HG03565 (cell line): ENCODE data around the gene PCBP3.

ENCODE experiments used
- ATAC-seq: cut with Tn5 transposase; IDR thresholded peaks from one replicate; pipeline ENCODE4 v1.9.1; 2021; ENCODE audit warnings: mild to moderate bottlenecking, moderate library complexity; ENCODE audit not compliant: unreplicated experiment

The PCBP3 gene

GRCh38 chr21:45901061-45901690 is 257.7 kb downstream of the PCBP3 start:
- no peak for ATAC-seq

GRCh38 chr21:45902292-45902995 is 258.9 kb downstream of the PCBP3 start:
- ATAC-seq, result no peak

- ATAC-seq, result no peak
These were observed 261.7 kb downstream of the PCBP3 start for GRCh38 chr21:45905196-45905595.

GRCh38 chr21:45906196-45906805 is 262.8 kb downstream of the PCBP3 start:
- ATAC-seq, result no peak

- no peak for ATAC-seq
These were observed 263.3 kb downstream of the PCBP3 start for GRCh38 chr21:45906859-45907258.

GRCh38 chr21:45908536-45909237 is 265.2 kb downstream of the PCBP3 start:
- no peak for ATAC-seq

GRCh38 chr21:45909238-45909988 is 265.9 kb downstream of the PCBP3 start:
- ATAC-seq, result no peak

- no peak for ATAC-seq
These were observed 266.6 kb downstream of the PCBP3 start for GRCh38 chr21:45910155-45910547.

- ATAC-seq, result no peak
These were observed 267.2 kb downstream of the PCBP3 start for GRCh38 chr21:45910548-45911221.

GRCh38 chr21:45911806-45912325 is 268.3 kb downstream of the PCBP3 start:
- no peak for ATAC-seq

- ATAC-seq, result no peak
These were observed 269.3 kb downstream of the PCBP3 start for GRCh38 chr21:45912611-45913417.

- ATAC-seq, result no peak
These were observed 269.9 kb downstream of the PCBP3 start for GRCh38 chr21:45913418-45913765.

- ATAC-seq, result no peak
These were observed 270.4 kb downstream of the PCBP3 start for GRCh38 chr21:45913886-45914285.

GRCh38 chr21:45914321-45914845 is 270.9 kb downstream of the PCBP3 start:
- ATAC-seq, result no peak

GRCh38 chr21:45916011-45916840 is 272.7 kb downstream of the PCBP3 start:
- no peak for ATAC-seq

- no peak for ATAC-seq
These were observed 273.7 kb downstream of the PCBP3 start for GRCh38 chr21:45917241-45917640.

GRCh38 chr21:45918011-45918410 is 274.5 kb downstream of the PCBP3 start:
- no peak for ATAC-seq

GRCh38 chr21:45918835-45919447 is 275.4 kb downstream of the PCBP3 start:
- ATAC-seq, result no peak
